Fibroblast of the aortic adventitia (primary cell): ENCODE measurements around the gene COG2. TPM values are rescaled to one million over a fixed set of nuclear protein-coding genes. Genes with fewer than 3 reads are reported as not detected.
A peak's percentile ranks its signal among the peaks of the same experiment; 100 is the strongest.

Experiments used
- DNase-seq: peaks from one replicate; pipeline ENCODE4 v3.0.0-alpha.2; 2010; ENCODE audit warnings: low read depth
- H3K4me3 ChIP-seq: 2 replicates; pipeline ENCODE4 v1.5.1; 2011; ENCODE audit warnings: low read depth, mild to moderate bottlenecking, control low read depth, low read length, moderate library complexity
- CTCF ChIP-seq: IDR thresholded peaks from 2 replicates; pipeline ENCODE4 v1.5.1; 2011; ENCODE audit warnings: mild to moderate bottlenecking, low read length, control low read depth, inconsistent platforms; ENCODE audit not compliant: insufficient read depth
- total RNA-seq: library from RNA; depleted of rRNA; stranded (reverse); fragments of >200 nt; gene quantifications from 2 replicates; pipeline ENCODE4 v1.2.3, GENCODE V29; 2012; ENCODE audit warnings: low replicate concordance

COG2 gene
- total RNA-seq, 1 donor: 22.1 TPM

DNA sequence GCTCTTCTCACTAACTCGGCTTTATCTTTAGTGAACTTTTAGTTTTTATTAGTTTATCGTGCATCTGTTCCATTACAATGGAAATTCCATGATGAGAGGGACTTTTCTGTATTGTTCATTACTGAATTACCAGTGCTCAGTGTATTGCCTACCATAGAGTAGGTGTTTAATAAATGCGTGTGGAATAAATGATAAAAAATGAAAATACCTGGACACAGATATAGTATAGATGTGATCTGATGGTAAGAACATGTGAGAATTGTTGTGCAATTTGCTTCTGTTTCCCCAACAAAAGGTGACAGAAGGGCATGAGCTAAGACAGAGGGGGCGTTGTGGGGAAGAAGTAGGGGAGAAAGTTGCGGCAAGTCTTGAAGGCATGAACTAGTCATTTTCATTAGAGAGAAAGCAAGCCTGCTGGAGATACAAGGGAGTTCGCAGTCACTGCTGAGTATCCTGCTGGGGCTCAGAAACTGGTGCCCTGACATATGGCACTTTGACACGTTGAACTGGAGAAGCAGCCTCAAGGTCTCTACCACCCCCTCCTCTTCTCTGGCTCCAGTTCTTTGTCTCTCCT lies 5.6 kb upstream of the COG2 start:
- no peak for TF ChIP-seq CTCF
- no peak overlapping the region for H3K4me3 ChIP-seq
- no peak for DNase-seq

- TF ChIP-seq CTCF: no peak
- DNase-seq: no peak
- no peak overlapping the region for H3K4me3 ChIP-seq
These were observed 2.5 kb upstream of the COG2 start for GRCh38 chr1:230639714-230640209.

- DNase-seq: no peak
- no peak for TF ChIP-seq CTCF
- no peak overlapping the region for H3K4me3 ChIP-seq
These were observed 935 bp upstream of the COG2 start for GRCh38 chr1:230641346-230641745.

- no peak for TF ChIP-seq CTCF
- peak overlapping the region; percentile 60 for H3K4me3 ChIP-seq
These were observed 400 bp upstream of the COG2 start for GRCh38 chr1:230641900-230642262.

GRCh38 chr1:230643908-230644307 lies 1.6 kb downstream of the COG2 start:
- no peak for TF ChIP-seq CTCF
- peak overlapping the region; percentile 78 for H3K4me3 ChIP-seq
- peak; percentile 17 for DNase-seq

More at GRCh38 chr1:230641900-230642262, 400 bp upstream of the COG2 start:
- no peak for DNase-seq

DNA sequence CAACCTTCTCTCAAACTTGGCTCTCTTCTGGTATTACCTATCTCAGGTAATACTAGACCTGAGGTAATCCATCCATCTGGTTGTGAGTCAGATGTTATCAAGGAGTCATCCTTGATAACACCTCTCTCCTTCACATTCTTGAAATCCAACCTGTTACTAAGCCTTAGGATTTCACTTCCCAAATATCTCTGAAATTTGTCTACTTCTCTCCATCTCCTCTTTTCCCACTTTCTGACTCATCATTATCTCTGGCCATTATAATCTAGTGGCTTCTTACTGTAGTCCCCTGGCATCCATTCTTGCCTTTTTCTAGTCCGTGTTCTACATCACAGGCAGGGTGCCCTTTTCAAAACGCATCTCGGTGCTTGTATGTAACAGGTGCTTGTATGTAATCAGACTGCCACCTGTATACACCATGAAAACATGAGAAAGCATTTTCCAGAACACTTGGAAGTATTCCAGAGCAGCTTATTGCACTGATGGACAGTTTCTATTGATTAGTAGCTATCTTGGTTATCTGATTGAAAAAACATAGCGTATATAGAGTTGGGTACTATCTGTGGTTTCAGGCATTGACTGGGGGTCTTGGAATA lies 4.5 kb downstream of the COG2 start:
- H3K4me3 ChIP-seq: no peak overlapping the region
- DNase-seq: no peak
- TF ChIP-seq CTCF: no peak
